GM19025 (cell line): Measurements from ENCODE around the gene DNMT3A.

Experiments used
- ATAC-seq: cut with Tn5 transposase; IDR thresholded peaks from one replicate; pipeline ENCODE4 v1.9.1; 2021; ENCODE audit warnings: mild to moderate bottlenecking, low read depth, moderate library complexity; ENCODE audit not compliant: unreplicated experiment

The DNMT3A gene

DNA sequence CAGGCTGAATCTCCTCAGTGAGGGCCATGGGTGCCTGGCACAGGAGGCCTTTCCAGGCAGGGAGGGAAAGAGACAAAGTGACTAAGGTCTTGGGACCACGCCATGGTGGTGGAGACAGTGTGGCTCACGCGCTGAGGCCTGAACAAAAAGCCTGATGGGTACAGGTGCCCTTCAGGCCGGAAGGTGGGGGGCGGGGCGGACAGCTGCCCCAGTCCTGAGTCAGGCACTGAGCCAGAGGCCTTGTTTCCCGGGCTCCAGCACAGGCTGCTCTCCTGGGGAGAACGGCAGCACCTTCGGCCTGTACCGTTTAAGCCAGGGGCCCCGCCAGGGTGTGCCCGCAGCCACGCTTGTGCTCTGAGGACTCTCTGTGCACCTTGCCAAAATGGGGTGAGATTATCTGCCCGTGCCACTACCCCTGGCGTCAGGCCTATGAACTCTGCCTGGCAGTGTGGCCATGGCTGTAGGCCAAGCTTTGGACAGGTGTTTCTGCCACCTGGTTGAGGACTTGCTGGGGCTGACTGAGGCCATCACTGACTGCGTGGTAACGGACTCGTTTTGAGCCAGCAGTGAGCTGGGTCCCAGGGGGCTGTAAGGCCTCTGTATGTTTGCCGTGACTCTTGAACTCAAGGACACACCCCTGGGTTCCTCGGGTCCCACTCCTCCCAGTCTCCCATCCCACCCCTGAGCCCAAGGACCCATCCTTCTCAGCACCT is 31.7 kb upstream of the DNMT3A start:
- no peak for ATAC-seq

DNA sequence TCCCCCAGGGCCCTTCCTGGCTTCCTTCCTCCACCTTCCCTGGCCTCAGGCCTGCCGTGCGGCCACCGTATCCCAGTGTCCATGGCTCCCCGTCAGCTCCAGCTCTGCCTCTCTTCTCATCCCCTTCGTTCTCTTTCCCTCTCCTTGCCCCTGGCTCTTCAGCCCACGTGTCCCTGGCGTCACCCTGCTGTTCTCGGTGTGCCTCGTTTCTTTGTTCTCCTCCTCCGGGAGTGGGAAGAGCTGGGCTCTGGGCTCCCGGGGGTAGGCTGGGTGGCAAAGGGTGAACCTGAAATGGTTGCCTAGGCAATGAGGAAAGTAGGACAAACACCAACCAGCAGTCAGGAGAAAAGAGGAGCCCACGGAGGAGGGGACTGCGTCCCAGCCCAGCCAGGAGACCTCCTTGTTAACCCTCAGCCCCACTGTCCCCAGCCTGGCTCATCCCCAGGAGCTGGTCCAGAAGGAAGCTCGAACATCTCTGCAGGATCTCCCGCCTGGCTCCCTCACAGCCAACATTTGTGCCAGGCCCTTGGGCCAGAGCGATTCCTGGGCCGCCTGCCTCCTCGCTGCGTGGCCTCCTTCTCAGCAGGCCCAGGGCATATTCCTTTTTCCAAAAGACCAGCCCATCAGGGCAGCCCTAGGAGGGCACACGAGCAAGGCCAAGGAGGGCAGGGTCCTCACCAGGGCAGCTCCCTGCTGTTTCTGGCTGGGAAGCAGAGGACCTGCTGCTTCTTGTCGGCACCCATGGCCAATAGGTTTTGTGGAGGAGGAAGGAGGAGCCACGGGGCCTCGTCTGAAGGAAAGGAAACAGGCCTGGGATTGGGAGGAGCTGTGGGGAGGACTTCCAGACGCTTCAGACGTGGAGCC is 30.9 kb upstream of the DNMT3A start:
- no peak for ATAC-seq

DNA sequence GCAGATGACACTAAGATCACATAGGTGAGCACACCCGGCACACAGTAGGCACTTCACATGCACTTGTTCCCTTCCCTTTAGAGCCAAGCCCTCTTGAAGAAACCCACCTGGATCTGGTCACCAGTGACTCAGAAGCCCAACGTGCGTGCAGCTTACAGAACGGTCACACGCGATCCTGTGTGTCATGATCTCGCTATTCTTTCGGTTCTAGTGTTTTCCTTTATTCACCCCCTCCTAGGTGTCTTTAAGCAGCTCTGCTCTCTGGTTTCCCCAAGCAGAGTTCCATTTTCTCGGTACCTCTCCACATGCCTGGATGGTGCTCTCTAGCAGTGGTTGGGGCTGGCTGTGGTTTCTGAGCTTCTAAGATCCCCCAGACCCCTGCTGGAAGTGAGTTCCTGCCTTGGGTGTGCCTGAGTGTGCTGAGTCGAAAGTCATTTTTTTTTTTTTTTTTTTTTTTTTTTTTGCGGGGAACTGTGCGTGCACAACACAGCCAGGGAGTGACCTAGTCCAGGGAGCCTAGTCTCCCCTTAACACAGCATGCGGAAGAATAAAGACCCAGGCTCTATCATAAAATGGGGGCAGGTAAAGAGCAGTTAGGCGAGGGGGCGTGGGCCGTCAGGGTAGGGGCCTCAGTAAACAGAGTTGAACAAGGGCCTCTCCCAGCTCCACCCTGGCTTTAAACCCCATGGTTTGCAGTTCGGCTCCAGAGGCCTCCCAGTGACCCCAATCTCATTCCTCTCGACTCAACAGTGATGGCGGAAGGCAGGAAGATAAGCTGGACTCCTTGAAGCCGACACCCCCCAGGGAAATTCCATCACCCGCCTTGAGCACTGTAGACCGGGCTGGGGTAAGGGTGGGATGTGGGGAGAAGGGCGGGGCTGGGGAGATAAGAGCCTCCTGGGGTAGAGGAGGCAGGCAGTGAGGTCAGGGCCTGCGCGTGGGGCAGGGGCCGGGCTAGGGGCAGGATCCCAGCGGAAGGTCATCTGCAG is 29.8 kb upstream of the DNMT3A start:
- no peak for ATAC-seq

DNA sequence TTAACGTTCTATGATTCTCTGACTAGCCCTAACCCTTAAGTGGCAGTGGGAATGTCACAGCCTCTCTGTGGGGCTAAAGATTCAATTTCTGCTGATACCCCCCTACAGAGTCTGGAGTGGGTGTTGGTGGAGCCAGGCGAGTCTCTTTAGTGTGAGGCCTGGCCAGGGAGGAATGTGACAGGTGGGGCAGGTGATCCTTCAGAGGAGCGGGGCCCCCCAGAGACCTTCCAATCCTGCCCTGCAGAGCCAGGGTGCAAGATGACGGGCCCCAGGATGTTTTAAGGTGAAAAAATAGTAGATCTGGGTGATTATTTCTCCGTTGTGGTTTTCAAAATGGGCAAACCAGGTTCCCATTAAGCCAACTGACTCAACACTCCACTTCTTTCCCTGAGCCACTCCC is 28.2 kb upstream of the DNMT3A start:
- no peak for ATAC-seq

GRCh38 chr2:25369439-25369838 is 27.7 kb upstream of the DNMT3A start:
- ATAC-seq, result no peak

DNA sequence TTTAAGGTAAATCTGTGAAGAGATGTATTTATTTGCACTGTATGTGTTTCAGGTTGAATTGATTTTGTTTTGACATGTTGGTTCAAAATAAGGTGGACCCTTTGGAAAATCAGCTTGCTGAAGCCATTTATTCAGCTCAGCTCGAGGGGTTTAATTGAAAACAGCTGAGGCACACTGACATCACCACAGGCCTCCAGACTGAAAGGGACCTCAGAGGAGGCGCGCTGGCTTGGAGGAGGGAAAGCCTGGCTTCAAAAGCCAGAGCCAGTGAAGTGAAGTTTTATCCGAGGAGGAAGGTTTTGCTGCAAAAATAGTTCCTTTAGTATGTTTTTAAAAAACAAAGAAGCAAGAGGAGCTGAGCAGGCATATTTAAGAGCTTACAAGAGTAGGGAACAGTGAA is 26.9 kb upstream of the DNMT3A start:
- no peak for ATAC-seq

DNA sequence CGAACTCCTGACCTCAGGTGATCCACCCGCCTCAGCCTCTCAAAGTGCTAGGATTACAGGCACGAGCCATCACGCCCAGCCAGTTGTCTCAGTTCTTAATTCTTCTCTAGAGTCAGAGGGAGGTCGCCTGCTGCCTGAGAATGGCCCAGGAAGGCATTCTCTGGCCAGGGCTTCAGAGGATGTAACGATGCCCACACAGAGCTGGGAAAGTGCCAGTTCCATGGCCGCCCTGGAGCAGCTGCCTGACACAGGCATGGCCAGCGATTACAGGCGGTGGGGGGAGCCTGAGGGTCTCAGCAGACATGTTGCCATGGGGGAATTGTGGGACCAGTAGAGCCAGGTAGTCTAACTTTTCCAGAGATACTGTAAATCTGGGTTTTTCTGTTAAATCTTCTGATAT is 25.6 kb upstream of the DNMT3A start:
- no peak for ATAC-seq

DNA sequence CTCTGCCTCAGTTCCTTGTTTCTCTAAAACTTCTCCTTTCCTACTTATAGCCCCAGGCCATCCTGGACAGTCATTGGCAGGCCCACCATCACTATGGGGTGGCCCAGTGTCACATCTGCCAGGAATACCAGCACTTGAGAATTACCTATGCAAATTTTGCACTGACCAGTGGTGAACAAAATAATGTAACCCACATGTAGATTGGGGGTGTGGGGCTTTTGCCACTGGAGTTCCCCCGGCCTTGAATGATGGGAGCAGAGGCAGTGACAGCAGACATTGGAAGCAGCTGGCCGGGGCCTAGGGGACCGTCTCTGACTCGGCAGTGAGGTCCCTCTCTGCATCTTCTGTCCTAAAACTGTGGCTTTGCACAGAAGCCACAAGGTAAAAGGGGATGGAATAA is 24.9 kb upstream of the DNMT3A start:
- no peak for ATAC-seq

GRCh38 chr2:25365241-25365640 is 23.5 kb upstream of the DNMT3A start:
- no peak for ATAC-seq

DNA sequence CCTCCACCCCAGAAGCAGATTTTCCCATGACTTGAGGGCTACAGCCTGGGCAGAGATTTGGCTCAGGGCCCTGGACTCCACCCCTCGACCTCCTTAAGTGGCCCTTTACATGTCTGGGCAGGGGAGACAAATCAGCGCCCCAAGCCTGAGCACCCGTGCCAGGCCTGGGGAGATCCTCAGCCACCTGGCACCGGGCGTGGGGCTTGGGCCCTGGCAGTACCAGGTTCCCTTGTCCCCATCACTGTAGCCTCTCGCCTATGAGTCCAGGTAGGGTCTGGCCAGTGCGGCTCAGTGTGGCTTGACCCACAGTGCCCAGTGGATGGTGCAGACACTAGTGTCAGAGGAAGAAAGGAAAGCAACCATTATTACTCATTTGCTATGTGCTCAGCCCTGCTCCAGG is 22.0 kb upstream of the DNMT3A start:
- no peak for ATAC-seq

- peak; percentile 52 for ATAC-seq
Measured at GRCh38 chr2:25362434-25363145, 20.9 kb upstream of the DNMT3A start.

DNA sequence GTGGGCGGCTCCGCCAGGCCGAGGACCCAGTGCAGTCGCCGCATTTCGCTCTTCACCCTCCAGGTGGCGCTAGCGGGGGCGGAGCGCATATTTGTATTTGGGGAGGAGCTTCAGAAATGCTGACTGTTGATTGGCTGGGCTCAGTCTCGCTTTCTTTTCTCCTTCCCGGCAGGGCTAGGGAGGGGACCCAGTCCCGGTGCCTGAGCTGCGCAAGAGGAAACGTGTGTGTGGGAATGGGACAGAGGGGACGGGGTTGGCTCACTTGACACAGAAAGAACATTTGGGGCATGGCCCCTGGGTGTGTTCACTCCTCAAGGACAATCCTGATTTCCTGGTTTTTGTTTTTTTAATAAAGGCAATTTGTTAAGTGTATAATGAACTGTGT is 20.3 kb upstream of the DNMT3A start:
- ATAC-seq, result peak; percentile 75

GRCh38 chr2:25361261-25362048 is 19.7 kb upstream of the DNMT3A start:
- no peak for ATAC-seq

GRCh38 chr2:25358836-25359235 is 17.1 kb upstream of the DNMT3A start:
- no peak for ATAC-seq

GRCh38 chr2:25358249-25358815 is 16.6 kb upstream of the DNMT3A start:
- ATAC-seq, result no peak

DNA sequence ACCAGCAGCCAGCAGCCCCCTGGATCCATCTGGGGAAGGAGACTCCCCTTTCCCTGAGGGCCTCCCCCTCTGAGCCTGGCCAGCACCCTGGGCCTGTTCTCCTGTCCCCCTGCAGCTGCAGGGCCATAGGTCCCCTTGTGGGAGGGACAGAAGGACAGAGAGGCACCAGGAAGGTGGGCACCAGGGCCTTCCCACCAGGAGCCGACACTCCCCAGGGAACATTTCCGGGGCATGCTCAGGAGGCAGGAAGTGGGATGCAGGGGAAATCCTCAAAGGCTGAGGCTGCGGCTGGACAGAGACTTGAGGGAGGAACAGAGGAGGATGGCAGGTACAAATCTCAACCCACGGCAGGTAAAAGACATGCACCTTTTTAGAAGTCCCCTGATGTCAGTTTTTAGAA is 14.4 kb upstream of the DNMT3A start:
- no peak for ATAC-seq

DNA sequence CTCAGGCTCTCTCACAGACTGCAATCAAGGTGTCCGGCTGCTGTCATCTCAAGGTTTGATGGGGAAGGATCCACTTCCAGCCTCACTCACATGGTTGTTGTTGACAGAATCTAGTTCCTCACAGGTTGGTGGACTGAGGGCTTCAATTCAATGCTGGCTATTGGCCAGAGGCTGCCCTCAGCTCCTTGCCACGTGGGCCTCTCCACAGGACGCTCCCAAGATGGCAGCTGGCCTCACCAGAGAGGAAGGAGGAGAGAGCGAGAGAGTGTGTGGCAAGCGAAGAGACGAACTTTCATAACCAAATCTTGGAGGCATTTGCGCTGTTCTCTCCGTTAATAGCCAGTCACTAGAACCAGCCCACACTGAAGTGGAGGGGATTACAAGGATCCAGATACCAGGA is 13.5 kb upstream of the DNMT3A start:
- no peak for ATAC-seq

DNA sequence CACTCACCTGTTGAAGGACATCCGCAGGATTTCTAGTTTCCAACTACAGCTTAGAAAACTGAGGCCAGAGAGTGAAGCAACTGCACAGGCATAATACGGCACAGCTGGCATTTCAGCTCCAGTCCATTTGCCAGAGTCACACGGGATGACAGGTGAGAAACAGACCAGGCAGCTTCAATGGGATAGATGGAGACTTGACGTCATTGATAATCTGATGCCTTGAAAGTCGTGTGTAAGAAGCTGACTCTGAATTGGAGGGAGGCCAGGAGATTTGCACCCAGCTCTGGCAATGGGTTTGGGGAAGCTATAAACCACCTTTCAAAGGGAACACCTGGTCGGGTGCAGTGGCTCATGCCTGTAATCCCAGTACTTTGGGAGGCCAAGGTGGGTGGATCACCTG is 12.4 kb upstream of the DNMT3A start:
- ATAC-seq, result no peak

GRCh38 chr2:25349397-25349796 is 7.7 kb upstream of the DNMT3A start:
- no peak for ATAC-seq
